Measurements from ENCODE around the gene NR2E3.
A peak's percentile ranks its signal among the peaks of the same experiment; 100 is the strongest.

- TF ChIP-seq CTCF (IDR thresholded peaks at IDR 0.05; ENCODE audit: low read depth, low read length) (peak; percentile 73), EZH2phosphoT487 (IDR thresholded peaks at IDR 0.05; ENCODE audit: low read depth) (no peak)
Measured at GRCh38 chr15:71784719-71785118, 25.6 kb upstream of the NR2E3 start.
